SK-N-SH treated with all-trans-retinoic acid at 6 μM for 48 hours (cell line): Measurements from ENCODE around the gene TMEM236.

Experiments used
- ATAC-seq: fragments of 200-7000 bp; cut with Tn5 transposase; 3 replicates; pipeline ENCODE4 v1.9.1; 2020; ENCODE audit warnings: mild to moderate bottlenecking, moderate library complexity
- BACH2 ChIP-seq: fragments of 250-450 bp; sonication (Bioruptor Pico); IDR thresholded peaks from 2 replicates; pipeline ENCODE4 v1.9.0; 2021; ENCODE audit warnings: mild to moderate bottlenecking, borderline replicate concordance
- CSDC2 ChIP-seq: fragments of 250-450 bp; sonication (Bioruptor Pico); IDR thresholded peaks from 2 replicates; pipeline ENCODE4 v1.5.0; 2020; ENCODE audit warnings: mild to moderate bottlenecking, moderate library complexity
- ESRRG ChIP-seq: fragments of 250-450 bp; sonication (Bioruptor Pico); IDR thresholded peaks from 2 replicates; pipeline ENCODE4 v1.6.1; 2021; ENCODE audit warnings: mild to moderate bottlenecking
- GLIS3 ChIP-seq: fragments of 250-450 bp; sonication (Bioruptor Pico); IDR thresholded peaks from 2 replicates; pipeline ENCODE4 v1.5.0; 2020; ENCODE audit warnings: mild to moderate bottlenecking, moderate library complexity
- OSR1 ChIP-seq: fragments of 250-450 bp; sonication (Bioruptor Pico); IDR thresholded peaks from 2 replicates; pipeline ENCODE4 v1.8.0; 2022; ENCODE audit warnings: moderate library complexity, mild to moderate bottlenecking, inconsistent platforms
- POU6F1 ChIP-seq: fragments of 250-450 bp; sonication (Bioruptor Pico); IDR thresholded peaks from 2 replicates; pipeline ENCODE4 v1.8.0; 2021; ENCODE audit warnings: low read depth, mild to moderate bottlenecking, moderate library complexity, borderline replicate concordance
- PPARA ChIP-seq: fragments of 250-450 bp; sonication (Bioruptor Pico); IDR thresholded peaks from 2 replicates; pipeline ENCODE4 v1.5.0; 2020; ENCODE audit warnings: mild to moderate bottlenecking, borderline replicate concordance
- RARB ChIP-seq: fragments of 250-450 bp; sonication (Bioruptor Pico); IDR thresholded peaks from 2 replicates; pipeline ENCODE4 v1.8.0; 2021; ENCODE audit warnings: mild to moderate bottlenecking, moderate library complexity
- TCF4 ChIP-seq: fragments of 250-450 bp; sonication (Bioruptor Pico); IDR thresholded peaks from 2 replicates; pipeline ENCODE4 v1.8.0; 2021; ENCODE audit warnings: mild to moderate bottlenecking, moderate library complexity, borderline replicate concordance
- ZC3H10 ChIP-seq: fragments of 250-450 bp; sonication (Bioruptor Pico); IDR thresholded peaks from 2 replicates; pipeline ENCODE4 v1.5.1; 2021; ENCODE audit warnings: mild to moderate bottlenecking, moderate library complexity
- ZFP3 ChIP-seq: fragments of 250-450 bp; sonication (Bioruptor Pico); IDR thresholded peaks from 2 replicates; pipeline ENCODE4 v1.5.0; 2020; ENCODE audit warnings: mild to moderate bottlenecking, moderate library complexity
- ZFP30 ChIP-seq: fragments of 450-650 bp; formaldehyde crosslinking; IDR thresholded peaks from 2 replicates; pipeline ENCODE4 v1.5.0; 2022; ENCODE audit warnings: mild to moderate bottlenecking, moderate library complexity
- ZNF70 ChIP-seq: fragments of 450-650 bp; formaldehyde crosslinking; IDR thresholded peaks from 2 replicates; pipeline ENCODE4 v1.5.0; 2020; ENCODE audit warnings: mild to moderate bottlenecking, moderate library complexity
- ZNF8 ChIP-seq: fragments of 450-650 bp; formaldehyde crosslinking; IDR thresholded peaks from 2 replicates; pipeline ENCODE4 v1.5.0; 2020; ENCODE audit warnings: mild to moderate bottlenecking, moderate library complexity
- TF ChIP-seq, protein P1 (sequence below): fragments of 250-450 bp; sonication (Bioruptor Pico); IDR thresholded peaks from 2 replicates; pipeline ENCODE4 v1.5.0; 2020; ENCODE audit warnings: mild to moderate bottlenecking, moderate library complexity
- TF ChIP-seq, protein P2 (sequence below): fragments of 250-450 bp; sonication (Bioruptor Pico); IDR thresholded peaks from 2 replicates; pipeline ENCODE4 v1.5.1; 2020; ENCODE audit warnings: low read depth, mild to moderate bottlenecking, moderate library complexity

TMEM236 gene

GRCh38 chr10:17811146-17811865 lies 59.3 kb downstream of the TMEM236 start:
- TF ChIP-seq BACH2 (CRISPR knock-in tag) (no peak), ZNF8 (CRISPR knock-in tag) (no peak), ZC3H10 (no peak), ESRRG (CRISPR knock-in tag) (no peak), GLIS3 (no peak), RARB (CRISPR knock-in tag) (no peak), OSR1 (CRISPR knock-in tag) (no peak), TCF4 (CRISPR knock-in tag) (no peak), ZFP3 (CRISPR knock-in tag) (no peak), CSDC2 (no peak), ZNF70 (CRISPR knock-in tag) (no peak), POU6F1 (CRISPR knock-in tag) (no peak)
- TF ChIP-seq, protein P1, sequence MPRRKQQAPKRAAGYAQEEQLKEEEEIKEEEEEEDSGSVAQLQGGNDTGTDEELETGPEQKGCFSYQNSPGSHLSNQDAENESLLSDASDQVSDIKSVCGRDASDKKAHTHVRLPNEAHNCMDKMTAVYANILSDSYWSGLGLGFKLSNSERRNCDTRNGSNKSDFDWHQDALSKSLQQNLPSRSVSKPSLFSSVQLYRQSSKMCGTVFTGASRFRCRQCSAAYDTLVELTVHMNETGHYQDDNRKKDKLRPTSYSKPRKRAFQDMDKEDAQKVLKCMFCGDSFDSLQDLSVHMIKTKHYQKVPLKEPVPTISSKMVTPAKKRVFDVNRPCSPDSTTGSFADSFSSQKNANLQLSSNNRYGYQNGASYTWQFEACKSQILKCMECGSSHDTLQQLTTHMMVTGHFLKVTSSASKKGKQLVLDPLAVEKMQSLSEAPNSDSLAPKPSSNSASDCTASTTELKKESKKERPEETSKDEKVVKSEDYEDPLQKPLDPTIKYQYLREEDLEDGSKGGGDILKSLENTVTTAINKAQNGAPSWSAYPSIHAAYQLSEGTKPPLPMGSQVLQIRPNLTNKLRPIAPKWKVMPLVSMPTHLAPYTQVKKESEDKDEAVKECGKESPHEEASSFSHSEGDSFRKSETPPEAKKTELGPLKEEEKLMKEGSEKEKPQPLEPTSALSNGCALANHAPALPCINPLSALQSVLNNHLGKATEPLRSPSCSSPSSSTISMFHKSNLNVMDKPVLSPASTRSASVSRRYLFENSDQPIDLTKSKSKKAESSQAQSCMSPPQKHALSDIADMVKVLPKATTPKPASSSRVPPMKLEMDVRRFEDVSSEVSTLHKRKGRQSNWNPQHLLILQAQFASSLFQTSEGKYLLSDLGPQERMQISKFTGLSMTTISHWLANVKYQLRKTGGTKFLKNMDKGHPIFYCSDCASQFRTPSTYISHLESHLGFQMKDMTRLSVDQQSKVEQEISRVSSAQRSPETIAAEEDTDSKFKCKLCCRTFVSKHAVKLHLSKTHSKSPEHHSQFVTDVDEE (CRISPR knock-in tag) = no peak
- TF ChIP-seq, protein P2, sequence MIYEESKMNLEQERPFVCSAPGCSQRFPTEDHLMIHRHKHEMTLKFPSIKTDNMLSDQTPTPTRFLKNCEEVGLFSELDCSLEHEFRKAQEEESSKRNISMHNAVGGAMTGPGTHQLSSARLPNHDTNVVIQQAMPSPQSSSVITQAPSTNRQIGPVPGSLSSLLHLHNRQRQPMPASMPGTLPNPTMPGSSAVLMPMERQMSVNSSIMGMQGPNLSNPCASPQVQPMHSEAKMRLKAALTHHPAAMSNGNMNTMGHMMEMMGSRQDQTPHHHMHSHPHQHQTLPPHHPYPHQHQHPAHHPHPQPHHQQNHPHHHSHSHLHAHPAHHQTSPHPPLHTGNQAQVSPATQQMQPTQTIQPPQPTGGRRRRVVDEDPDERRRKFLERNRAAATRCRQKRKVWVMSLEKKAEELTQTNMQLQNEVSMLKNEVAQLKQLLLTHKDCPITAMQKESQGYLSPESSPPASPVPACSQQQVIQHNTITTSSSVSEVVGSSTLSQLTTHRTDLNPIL (CRISPR knock-in tag) = no peak
- no peak for ATAC-seq

DNA sequence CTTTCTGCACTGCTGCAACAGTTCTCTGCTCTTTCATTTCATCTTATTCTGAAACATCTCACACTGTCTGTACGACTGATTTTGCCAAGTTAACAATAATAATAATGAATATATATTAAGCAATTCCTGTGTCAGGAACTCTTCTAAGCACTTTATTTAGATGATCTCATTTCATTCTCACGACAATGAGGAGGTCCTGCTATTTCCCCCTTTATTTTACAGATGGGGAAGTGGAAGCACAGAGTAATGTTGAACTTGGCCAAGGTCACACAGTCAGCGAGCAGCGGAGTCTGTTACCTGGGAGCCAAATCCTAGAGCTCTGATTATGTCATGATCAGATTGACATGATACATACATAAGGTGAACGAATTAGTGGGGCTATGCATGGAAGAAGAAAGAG lies 63.0 kb downstream of the TMEM236 start:
- TF ChIP-seq POU6F1 (CRISPR knock-in tag) = no peak
- no peak for ATAC-seq

GRCh38 chr10:17816199-17816598 lies 64.2 kb downstream of the TMEM236 start:
- TF ChIP-seq ZFP30 (CRISPR knock-in tag) = no peak
- no peak for TF ChIP-seq PPARA
- no peak for TF ChIP-seq ZFP3 (CRISPR knock-in tag)
- TF ChIP-seq, protein P2 (CRISPR knock-in tag) = no peak
- TF ChIP-seq, protein P1 (CRISPR knock-in tag) = no peak

More at GRCh38 chr10:17816199-17816598, 64.2 kb downstream of the TMEM236 start:
- no peak for ATAC-seq
